ENCODE data around the gene GJD4.

Gene GJD4

GRCh38 chr10:35563261-35563891, 41.8 kb upstream of the GJD4 start:
- Histone ChIP-seq H3K27ac (no peak overlapping the region), H3K4me3 (no peak overlapping the region)
- DNase-seq (ENCODE audit: low spot score) = peak; percentile 73
- TF ChIP-seq CTCF (IDR thresholded peaks at IDR 0.05) = peak; percentile 92

- peak overlapping the region in 1 of 2 donors; percentile 66 for H3K27ac ChIP-seq
- DNase-seq (ENCODE audit: low spot score) = peak; percentile 64
- TF ChIP-seq CTCF (IDR thresholded peaks at IDR 0.05) = no peak
Measured at GRCh38 chr10:35564341-35564968, 40.7 kb upstream of the GJD4 start.

GRCh38 chr10:35565602-35566081, 39.5 kb upstream of the GJD4 start:
- no peak for TF ChIP-seq CTCF (IDR thresholded peaks at IDR 0.05)
- DNase-seq (ENCODE audit: low spot score) = no peak
- no peak overlapping the region for H3K4me3 ChIP-seq
- H3K27ac ChIP-seq = peak overlapping the region in 1 of 2 donors; percentile 38

More at GRCh38 chr10:35564341-35564968, 40.7 kb upstream of the GJD4 start:
- no peak overlapping the region for H3K4me3 ChIP-seq

GRCh38 chr10:35567951-35568350, 37.2 kb upstream of the GJD4 start:
- H3K27ac ChIP-seq = no peak overlapping the region
- no peak overlapping the region for H3K4me3 ChIP-seq
- TF ChIP-seq CTCF (IDR thresholded peaks at IDR 0.05) = no peak
- DNase-seq (ENCODE audit: low spot score) = no peak

- no peak overlapping the region for H3K4me3 ChIP-seq
- TF ChIP-seq CTCF (IDR thresholded peaks at IDR 0.05) = no peak
- no peak for DNase-seq (ENCODE audit: low spot score)
- no peak overlapping the region for H3K27ac ChIP-seq
Measured at GRCh38 chr10:35568483-35569015, 36.6 kb upstream of the GJD4 start.

GRCh38 chr10:35569111-35569707, 35.9 kb upstream of the GJD4 start:
- Histone ChIP-seq H3K27ac (no peak overlapping the region), H3K4me3 (peak overlapping the region; percentile 23)
- no peak for TF ChIP-seq CTCF (IDR thresholded peaks at IDR 0.05)
- no peak for DNase-seq (ENCODE audit: low spot score)

All from coronary artery (tissue), 2 donors.